HFFc6 (cell line): ENCODE data around the gene OSBP2. TPM values are rescaled to one million over a fixed set of nuclear protein-coding genes. Genes with fewer than 3 reads are reported as not detected.
A peak's percentile ranks its signal among the peaks of the same experiment; 100 is the strongest.

Experiments used
- DNase-seq: peaks from one replicate; pipeline ENCODE4 v3.0.0-alpha.2; 2018
- H3K27ac Mint-ChIP-seq: 2 replicates; pipeline ENCODE4 v1.8.0; 2020; ENCODE audit warnings: mild to moderate bottlenecking, mixed read lengths
- H3K27me3 Mint-ChIP-seq: 2 replicates; pipeline ENCODE4 v1.8.0; 2021; ENCODE audit warnings: mild to moderate bottlenecking, moderate library complexity, mixed read lengths; ENCODE audit not compliant: insufficient read depth
- H3K36me3 Mint-ChIP-seq: 2 replicates; pipeline ENCODE4 v1.8.0; 2021; ENCODE audit warnings: low read depth, mixed read lengths
- H3K4me1 Mint-ChIP-seq: 2 replicates; pipeline ENCODE4 v1.8.0; 2020; ENCODE audit warnings: low read depth, mixed read lengths
- H3K4me3 Mint-ChIP-seq: 2 replicates; pipeline ENCODE4 v1.8.0; 2020; ENCODE audit warnings: mild to moderate bottlenecking, moderate library complexity, mixed read lengths
- H3K9me3 Mint-ChIP-seq: 2 replicates; pipeline ENCODE4 v1.8.0; 2020; ENCODE audit warnings: mild to moderate bottlenecking, mixed read lengths
- microRNA-seq: library from miRNA; unstranded; fragments of <30 nt; microRNA quantifications from one replicate; pipeline ENCODE4, GENCODE V29; 2019
- total RNA-seq, 6 experiments: library from RNA; stranded (reverse); fragmentation: NEBNext Ultra II Directional; extraction: Animal tissue kit (Norgen Biotek cat#: 25700); gene quantifications; 2 replicates in 1 of 6; 3 replicates in 5 of 6; pipeline ENCODE4 v1.2.3, GENCODE V29; 2021
- TF ChIP-seq, protein P1 (sequence below): fragments of 200-600 bp; sonication (generic); IDR thresholded peaks from 2 replicates; pipeline ENCODE4 v1.5.0; 2021; ENCODE audit warnings: antibody characterized with exemption, mild to moderate bottlenecking

The OSBP2 gene
- total RNA-seq, 6 experiments from 2014 or later: 0.09 to 0.37 (median 0.28) TPM; not detected in 1

GRCh38 chr22:30953206-30953605 is 258.5 kb downstream of the OSBP2 start:
- Mint-ChIP-seq H3K27ac (no peak overlapping the region), H3K4me1 (no peaks in the 10 kb centered on the region), H3K36me3 (peaks cover 7% of the 10 kb centered on the region; the same call in 1 of the 2 replicates), H3K4me3 (no peak overlapping the region), H3K27me3 (no peaks in the 10 kb centered on the region), H3K9me3 (no peaks in the 10 kb centered on the region)
- no peak for DNase-seq
- TF ChIP-seq, protein P1, sequence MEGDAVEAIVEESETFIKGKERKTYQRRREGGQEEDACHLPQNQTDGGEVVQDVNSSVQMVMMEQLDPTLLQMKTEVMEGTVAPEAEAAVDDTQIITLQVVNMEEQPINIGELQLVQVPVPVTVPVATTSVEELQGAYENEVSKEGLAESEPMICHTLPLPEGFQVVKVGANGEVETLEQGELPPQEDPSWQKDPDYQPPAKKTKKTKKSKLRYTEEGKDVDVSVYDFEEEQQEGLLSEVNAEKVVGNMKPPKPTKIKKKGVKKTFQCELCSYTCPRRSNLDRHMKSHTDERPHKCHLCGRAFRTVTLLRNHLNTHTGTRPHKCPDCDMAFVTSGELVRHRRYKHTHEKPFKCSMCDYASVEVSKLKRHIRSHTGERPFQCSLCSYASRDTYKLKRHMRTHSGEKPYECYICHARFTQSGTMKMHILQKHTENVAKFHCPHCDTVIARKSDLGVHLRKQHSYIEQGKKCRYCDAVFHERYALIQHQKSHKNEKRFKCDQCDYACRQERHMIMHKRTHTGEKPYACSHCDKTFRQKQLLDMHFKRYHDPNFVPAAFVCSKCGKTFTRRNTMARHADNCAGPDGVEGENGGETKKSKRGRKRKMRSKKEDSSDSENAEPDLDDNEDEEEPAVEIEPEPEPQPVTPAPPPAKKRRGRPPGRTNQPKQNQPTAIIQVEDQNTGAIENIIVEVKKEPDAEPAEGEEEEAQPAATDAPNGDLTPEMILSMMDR: no peak

DNA sequence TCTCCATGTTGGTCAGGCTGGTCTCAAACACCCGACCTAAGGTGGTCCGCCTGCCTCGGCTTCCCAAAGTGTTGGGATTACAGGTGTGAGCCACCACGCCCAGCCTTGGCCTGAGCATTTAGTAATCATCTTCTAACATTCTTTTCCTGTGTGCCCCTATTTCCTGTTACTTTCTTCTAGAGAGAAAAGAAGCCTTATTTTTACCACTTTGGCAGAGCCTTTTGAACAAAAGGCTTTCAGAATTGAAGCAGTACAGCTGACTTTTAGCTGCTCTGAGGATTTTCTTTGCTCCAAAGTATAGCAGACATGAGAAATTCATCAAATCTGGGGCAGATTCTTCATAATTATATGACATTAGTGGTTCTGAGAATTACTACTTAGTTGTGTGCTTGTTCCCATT is 260.5 kb downstream of the OSBP2 start:
- no peaks in the 10 kb centered on the region for H3K4me1 Mint-ChIP-seq
- no peak for DNase-seq
- no peak overlapping the region for H3K27ac Mint-ChIP-seq
- no peaks in the 10 kb centered on the region for H3K9me3 Mint-ChIP-seq
- no peaks in the 10 kb centered on the region for H3K27me3 Mint-ChIP-seq
- H3K36me3 Mint-ChIP-seq: peaks cover 7% of the 10 kb centered on the region; the same call in 1 of the 2 replicates
- H3K4me3 Mint-ChIP-seq: no peak overlapping the region
- TF ChIP-seq, protein P1: no peak

Small RNA genes within 50 kb of the gene (microRNA-seq; reads per million reads assigned to microRNA genes)
- gene MIR3200: 22.4 reads per million, percentile 29 among the genes with 10 or more reads in this experiment

Other genes starting within 250 kb of the OSBP2 start
- not detected for gene SEC14L3, start 222.9 kb upstream of the OSBP2 start, total RNA-seq
- not detected for gene SEC14L4, start 189.2 kb upstream of the OSBP2 start, total RNA-seq
- gene SEC14L6, start 148.1 kb upstream of the OSBP2 start, total RNA-seq: not detected
- gene GAL3ST1, start 120.2 kb upstream of the OSBP2 start, total RNA-seq: not detected
- gene PES1, start 103.0 kb upstream of the OSBP2 start, total RNA-seq: 100 to 1,000 TPM in 1 of 6 experiments, 10 to 100 TPM in 5; 81.8 to 110 (median 86.9) TPM
- gene TCN2, start 87.7 kb upstream of the OSBP2 start, total RNA-seq: 1 to 10 TPM; 2.3 to 3.2 (median 2.9) TPM
- 1 to 10 TPM; 4.9 to 7.4 (median 5.5) TPM for gene SLC35E4, start 59.1 kb upstream of the OSBP2 start, total RNA-seq
- gene DUSP18, start 27.0 kb upstream of the OSBP2 start, total RNA-seq: 1 to 10 TPM; 4.7 to 7.3 (median 6.0) TPM